GM23338 (cell line): Measurements from ENCODE around the gene GRID2. TPM values are rescaled to one million over a fixed set of nuclear protein-coding genes. Genes with fewer than 3 reads are reported as not detected.

ENCODE experiments used
- ATAC-seq: fragments of 200-7000 bp; cut with Tn5 transposase; 3 replicates; pipeline ENCODE4 v1.9.1; 2020
- DNase-seq: peaks from one replicate; pipeline ENCODE4 v3.0.0-alpha.2; 2015; ENCODE audit warnings: low spot score
- H2AFZ ChIP-seq: fragments of 200-600 bp; sonication (generic); 2 replicates; pipeline ENCODE4 v1.8.0; 2016; ENCODE audit warnings: antibody characterized with exemption, mild to moderate bottlenecking, moderate library complexity
- H3F3A ChIP-seq: fragments of 200-600 bp; sonication (generic); replicated peaks from 2 replicates; pipeline ENCODE4 v1.8.0; 2017; ENCODE audit warnings: antibody characterized with exemption, mixed run types, low read depth
- H3K27ac ChIP-seq: fragments of 200-600 bp; sonication (generic); 2 replicates; pipeline ENCODE4 v1.6.1; 2016; ENCODE audit warnings: low read depth
- H3K27me3 ChIP-seq: fragments of 200-600 bp; sonication (generic); 2 replicates; pipeline ENCODE4 v1.8.0; 2016; ENCODE audit warnings: mild to moderate bottlenecking, mixed run types, moderate library complexity; ENCODE audit not compliant: insufficient read depth
- H3K36me3 ChIP-seq: fragments of 200-600 bp; sonication (generic); 2 replicates; pipeline ENCODE4 v1.8.0; 2016; ENCODE audit warnings: mild to moderate bottlenecking; ENCODE audit not compliant: insufficient read depth
- H3K4me1 ChIP-seq: fragments of 200-600 bp; sonication (generic); 2 replicates; pipeline ENCODE4 v1.8.0; 2016; ENCODE audit warnings: mild to moderate bottlenecking, moderate library complexity; ENCODE audit not compliant: insufficient read depth
- H3K4me2 ChIP-seq: fragments of 200-600 bp; sonication (generic); 2 replicates; pipeline ENCODE4 v1.7.1; 2017; ENCODE audit warnings: mixed run types
- H3K4me3 ChIP-seq: fragments of 200-600 bp; sonication (generic); 2 replicates; pipeline ENCODE4 v1.6.1; 2016; ENCODE audit warnings: mixed run types
- H3K79me2 ChIP-seq: fragments of 200-600 bp; sonication (generic); replicated peaks from 2 replicates; pipeline ENCODE4 v1.8.0; 2017; ENCODE audit warnings: mild to moderate bottlenecking; ENCODE audit not compliant: insufficient read depth
- H3K9me2 ChIP-seq: fragments of 200-600 bp; sonication (generic); 2 replicates; pipeline ENCODE4 v1.8.0; 2017; ENCODE audit not compliant: insufficient read depth
- H4K20me1 ChIP-seq: fragments of 200-600 bp; sonication (generic); replicated peaks from 2 replicates; pipeline ENCODE4 v1.8.0; 2017; ENCODE audit warnings: mild to moderate bottlenecking; ENCODE audit not compliant: insufficient read depth
- H3K27ac Mint-ChIP-seq: 2 replicates; pipeline ENCODE4 v1.8.0; 2020; ENCODE audit warnings: inconsistent platforms, mild to moderate bottlenecking, moderate library complexity, mixed read lengths
- H3K27me3 Mint-ChIP-seq: 3 replicates; pipeline ENCODE4 v1.8.0; 2022; ENCODE audit warnings: low read depth, mild to moderate bottlenecking, moderate library complexity, mixed read lengths, inconsistent platforms; ENCODE audit not compliant: insufficient read depth, poor library complexity
- H3K36me3 Mint-ChIP-seq: 3 replicates; pipeline ENCODE4 v1.8.0; 2021; ENCODE audit warnings: low read depth, mild to moderate bottlenecking, inconsistent platforms, moderate library complexity, mixed read lengths
- H3K4me1 Mint-ChIP-seq: 3 replicates; pipeline ENCODE4 v1.8.0; 2020; ENCODE audit warnings: mild to moderate bottlenecking, inconsistent platforms, mixed read lengths
- H3K4me3 Mint-ChIP-seq: 3 replicates; pipeline ENCODE4 v1.8.0; 2021; ENCODE audit warnings: moderate library complexity, mild to moderate bottlenecking, inconsistent platforms, mixed read lengths
- H3K9me3 Mint-ChIP-seq: 3 replicates; pipeline ENCODE4 v1.8.0; 2020; ENCODE audit warnings: moderate library complexity, mild to moderate bottlenecking, inconsistent platforms, mixed read lengths
- CREB1 ChIP-seq: fragments of 250-450 bp; sonication (Bioruptor Pico); IDR thresholded peaks from 2 replicates; pipeline ENCODE4 v1.5.0; 2020; ENCODE audit warnings: low read depth, mild to moderate bottlenecking, moderate library complexity
- ETS1 ChIP-seq: IDR thresholded peaks from 2 replicates; pipeline ENCODE4 v1.6.1; 2016; ENCODE audit warnings: antibody characterized with exemption
- EZH2 ChIP-seq: fragments of 200-600 bp; sonication (generic); IDR thresholded peaks from one replicate; pipeline ENCODE4 v1.8.0; 2017; ENCODE audit warnings: antibody characterized with exemption, mild to moderate bottlenecking, low read depth; ENCODE audit not compliant: unreplicated experiment
- EZH2phosphoT487 ChIP-seq: fragments of 200-600 bp; sonication (generic); IDR thresholded peaks from one replicate; pipeline ENCODE4 v1.8.1; 2018; ENCODE audit warnings: antibody characterized with exemption; ENCODE audit not compliant: unreplicated experiment
- JUNB ChIP-seq: IDR thresholded peaks from one replicate; pipeline ENCODE4 v1.6.1; 2016; ENCODE audit warnings: antibody characterized with exemption; ENCODE audit not compliant: unreplicated experiment
- NANOG ChIP-seq: IDR thresholded peaks from 2 replicates; pipeline ENCODE4 v1.6.1; 2016; ENCODE audit warnings: antibody characterized with exemption, borderline replicate concordance
- STAT1 ChIP-seq: IDR thresholded peaks from one replicate; pipeline ENCODE4 v1.6.1; 2016; ENCODE audit warnings: antibody characterized with exemption; ENCODE audit not compliant: unreplicated experiment
- ZNF114 ChIP-seq: fragments of 250-450 bp; sonication (Bioruptor Pico); IDR thresholded peaks from 2 replicates; pipeline ENCODE4 v1.5.0; 2020; ENCODE audit warnings: mild to moderate bottlenecking, moderate library complexity
- ZNF331 ChIP-seq: fragments of 250-450 bp; sonication (Bioruptor Pico); IDR thresholded peaks from 2 replicates; pipeline ENCODE4 v1.5.0; 2020; ENCODE audit warnings: low read depth, mild to moderate bottlenecking, moderate library complexity
- polyA plus RNA-seq: library from polyadenylated mRNA; unstranded; fragments of >200 nt; fragmentation: Nextera tagmentation; extraction: Ambion mirVana; gene quantifications from 2 replicates; pipeline ENCODE4 v1.2.1, GENCODE V29; 2016
- total RNA-seq: library from RNA; depleted of rRNA; stranded (reverse); fragments of >200 nt; shearing (Covaris generic); gene quantifications from 2 replicates; pipeline ENCODE4 v1.2.3, GENCODE V29; 2014
- TF ChIP-seq, protein P1 (sequence below): IDR thresholded peaks from one replicate; pipeline ENCODE4 v1.6.1; 2018; ENCODE audit warnings: antibody characterized with exemption; ENCODE audit not compliant: unreplicated experiment

GRID2 gene
- total and polyA plus RNA-seq, 2 experiments from 2014 or later = 19.9 to 65.4 TPM

DNA sequence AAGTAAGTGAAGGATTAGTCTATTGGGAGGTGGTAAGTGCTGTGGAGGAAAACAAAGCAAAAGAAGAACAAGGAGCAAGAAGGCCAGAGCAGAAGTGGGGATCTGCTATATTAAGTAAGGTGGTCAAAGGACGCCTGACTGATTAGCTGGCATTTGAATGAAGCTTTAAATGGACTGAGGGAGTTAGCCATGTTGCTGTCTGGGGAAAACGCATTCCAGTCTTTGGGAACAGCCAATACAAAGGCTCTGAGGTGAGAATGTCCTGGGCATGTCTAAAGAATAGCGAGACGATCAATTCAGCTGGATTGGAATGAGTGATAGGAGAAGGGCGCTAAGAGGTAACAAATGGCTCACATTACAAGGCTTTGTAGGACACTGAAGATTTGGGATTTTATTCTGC, 1476.3 kb downstream of the GRID2 start:
- no peak overlapping the region for H3K27ac ChIP-seq
- no peaks in the 10 kb centered on the region for H3K9me2 ChIP-seq
- H3K4me3 Mint-ChIP-seq = no peak overlapping the region
- peaks cover 6% of the 10 kb centered on the region for H3K27me3 Mint-ChIP-seq
- no peaks in the 10 kb centered on the region for H3K36me3 ChIP-seq
- DNase-seq (peak; percentile 24), ATAC-seq (no peak; the same call in 2 of the 3 replicates)
- H3K4me1 ChIP-seq = peaks cover 17% of the 10 kb centered on the region
- no peaks in the 10 kb centered on the region for H3K9me3 Mint-ChIP-seq
- no peaks in the 10 kb centered on the region for H3K27me3 ChIP-seq
- H3K4me3 ChIP-seq = no peak overlapping the region
- H4K20me1 ChIP-seq = no peaks in the 10 kb centered on the region
- peaks cover 16% of the 10 kb centered on the region for H3K4me1 Mint-ChIP-seq
- no peaks in the 10 kb centered on the region for H3F3A ChIP-seq
- TF ChIP-seq CREB1 = no peak
- no peak for TF ChIP-seq ETS1
- TF ChIP-seq EZH2 = no peak
- TF ChIP-seq EZH2phosphoT487 = no peak
- H2AFZ ChIP-seq = no peak overlapping the region
- no peak overlapping the region for H3K4me2 ChIP-seq
- H3K27ac Mint-ChIP-seq = no peak overlapping the region
- no peaks in the 10 kb centered on the region for H3K36me3 Mint-ChIP-seq
- H3K79me2 ChIP-seq = no peaks in the 10 kb centered on the region

DNA sequence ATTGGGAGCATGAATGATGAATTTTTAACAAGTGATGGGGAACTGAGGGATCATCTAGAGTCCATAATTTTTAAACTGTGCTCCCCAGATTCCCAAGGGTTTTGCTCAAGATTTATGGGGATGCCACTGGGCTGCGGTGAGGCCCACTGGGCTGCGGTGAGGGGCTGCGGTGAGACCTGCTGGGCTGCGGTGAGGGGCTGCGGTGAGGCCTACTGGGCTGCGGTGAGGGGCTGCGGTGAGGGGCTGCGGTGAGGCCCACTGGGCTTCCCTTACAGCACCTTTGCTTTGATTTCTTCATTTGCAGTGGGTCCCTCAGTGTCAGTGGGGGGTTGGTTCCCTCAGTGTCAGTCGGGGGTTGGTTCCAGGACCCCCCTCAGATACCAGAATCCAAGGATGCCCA, 1477.4 kb downstream of the GRID2 start:
- Histone ChIP-seq H3F3A (no peaks in the 10 kb centered on the region), H3K36me3 (no peaks in the 10 kb centered on the region), H3K27ac (no peak overlapping the region), H3K27me3 (no peaks in the 10 kb centered on the region), H3K9me2 (0 out of 2 replicates have a peak, but pooled peaks cover 4% of the 10 kb centered on the region), H3K4me3 (no peak overlapping the region), H3K4me2 (no peak overlapping the region), H3K4me1 (peaks cover 23% of the 10 kb centered on the region), H2AFZ (no peak overlapping the region), H3K79me2 (no peaks in the 10 kb centered on the region), H4K20me1 (no peaks in the 10 kb centered on the region)
- Mint-ChIP-seq H3K36me3 (no peaks in the 10 kb centered on the region), H3K9me3 (no peaks in the 10 kb centered on the region), H3K4me1 (peaks cover 16% of the 10 kb centered on the region), H3K4me3 (no peak overlapping the region), H3K27ac (no peak overlapping the region), H3K27me3 (peaks cover 6% of the 10 kb centered on the region)
- DNase-seq (no peak), ATAC-seq (no peak)
- TF ChIP-seq CREB1 (no peak), ETS1 (no peak), JUNB (no peak), ZNF114 (CRISPR knock-in tag) (no peak), EZH2 (no peak), NANOG (no peak), STAT1 (no peak), EZH2phosphoT487 (no peak), ZNF331 (CRISPR knock-in tag) (no peak)
- TF ChIP-seq, protein P1, sequence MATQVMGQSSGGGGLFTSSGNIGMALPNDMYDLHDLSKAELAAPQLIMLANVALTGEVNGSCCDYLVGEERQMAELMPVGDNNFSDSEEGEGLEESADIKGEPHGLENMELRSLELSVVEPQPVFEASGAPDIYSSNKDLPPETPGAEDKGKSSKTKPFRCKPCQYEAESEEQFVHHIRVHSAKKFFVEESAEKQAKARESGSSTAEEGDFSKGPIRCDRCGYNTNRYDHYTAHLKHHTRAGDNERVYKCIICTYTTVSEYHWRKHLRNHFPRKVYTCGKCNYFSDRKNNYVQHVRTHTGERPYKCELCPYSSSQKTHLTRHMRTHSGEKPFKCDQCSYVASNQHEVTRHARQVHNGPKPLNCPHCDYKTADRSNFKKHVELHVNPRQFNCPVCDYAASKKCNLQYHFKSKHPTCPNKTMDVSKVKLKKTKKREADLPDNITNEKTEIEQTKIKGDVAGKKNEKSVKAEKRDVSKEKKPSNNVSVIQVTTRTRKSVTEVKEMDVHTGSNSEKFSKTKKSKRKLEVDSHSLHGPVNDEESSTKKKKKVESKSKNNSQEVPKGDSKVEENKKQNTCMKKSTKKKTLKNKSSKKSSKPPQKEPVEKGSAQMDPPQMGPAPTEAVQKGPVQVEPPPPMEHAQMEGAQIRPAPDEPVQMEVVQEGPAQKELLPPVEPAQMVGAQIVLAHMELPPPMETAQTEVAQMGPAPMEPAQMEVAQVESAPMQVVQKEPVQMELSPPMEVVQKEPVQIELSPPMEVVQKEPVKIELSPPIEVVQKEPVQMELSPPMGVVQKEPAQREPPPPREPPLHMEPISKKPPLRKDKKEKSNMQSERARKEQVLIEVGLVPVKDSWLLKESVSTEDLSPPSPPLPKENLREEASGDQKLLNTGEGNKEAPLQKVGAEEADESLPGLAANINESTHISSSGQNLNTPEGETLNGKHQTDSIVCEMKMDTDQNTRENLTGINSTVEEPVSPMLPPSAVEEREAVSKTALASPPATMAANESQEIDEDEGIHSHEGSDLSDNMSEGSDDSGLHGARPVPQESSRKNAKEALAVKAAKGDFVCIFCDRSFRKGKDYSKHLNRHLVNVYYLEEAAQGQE = no peak
